Measurements from ENCODE around the gene ASS1.

DNA sequence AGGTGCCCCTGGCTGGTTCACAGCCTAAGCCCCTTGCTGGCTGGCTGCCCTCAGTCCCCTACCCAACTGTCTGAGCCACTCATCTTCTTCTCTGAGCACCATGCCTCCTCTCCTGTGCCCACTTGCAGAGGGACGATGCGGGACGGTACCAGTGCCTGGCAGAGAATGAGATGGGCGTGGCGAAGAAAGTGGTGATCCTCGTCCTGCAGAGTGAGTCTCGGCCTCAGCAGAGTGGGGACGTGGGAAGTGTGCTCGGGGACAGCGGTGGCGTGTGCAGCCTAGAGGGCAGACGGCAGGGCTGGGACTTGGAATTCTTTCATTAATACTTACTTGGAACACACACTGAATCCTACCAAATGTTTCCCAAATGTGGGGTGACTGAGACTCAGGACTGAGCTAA lies 34.3 kb upstream of the ASS1 start:
- no peak for TF ChIP-seq CTCF (IDR thresholded peaks at IDR 0.05; ENCODE audit: low read depth, low read length, poor library complexity, severe bottlenecking)
- no peak for TF ChIP-seq EZH2phosphoT487 (IDR thresholded peaks at IDR 0.05; ENCODE audit: borderline replicate concordance, low read length)
